Neural cell (in vitro differentiated cells): ENCODE measurements around the gene CARS2.

Experiments
- CTCF ChIP-seq: fragments of 450-650 bp; IDR thresholded peaks from 2 replicates; pipeline ENCODE4 v1.5.1; 2014; ENCODE audit warnings: antibody characterized with exemption, mild to moderate bottlenecking, moderate library complexity; ENCODE audit not compliant: poor library complexity, severe bottlenecking
- EP300 ChIP-seq: fragments of 450-650 bp; conservative IDR thresholded peaks from 2 replicates; pipeline ENCODE4 v1.6.1; 2014; ENCODE audit warnings: antibody characterized with exemption, mild to moderate bottlenecking, moderate library complexity; ENCODE audit not compliant: poor library complexity, severe bottlenecking
- EZH2 ChIP-seq: fragments of 200-600, 300-800 bp; shearing (Covaris generic), sonication (generic); IDR thresholded peaks from 2 replicates; pipeline ENCODE4 v1.6.1; 2014; ENCODE audit warnings: antibody characterized with exemption, low read length, borderline replicate concordance, mild to moderate bottlenecking; ENCODE audit not compliant: insufficient read depth, poor library complexity, severe bottlenecking
- MXI1 ChIP-seq: fragments of 450-650 bp; conservative IDR thresholded peaks from 2 replicates; pipeline ENCODE4 v1.6.1; 2014; ENCODE audit warnings: antibody characterized with exemption, mild to moderate bottlenecking; ENCODE audit not compliant: poor library complexity, severe bottlenecking
- POLR2AphosphoS5 ChIP-seq: IDR thresholded peaks from 2 replicates; pipeline ENCODE4 v1.6.1; 2012
- RAD21 ChIP-seq: fragments of 450-650 bp; conservative IDR thresholded peaks from 2 replicates; pipeline ENCODE4 v1.6.1; 2014; ENCODE audit warnings: antibody characterized with exemption, mild to moderate bottlenecking, moderate library complexity
- REST ChIP-seq: IDR thresholded peaks from 2 replicates; pipeline ENCODE4 v1.6.1; 2012; ENCODE audit warnings: borderline replicate concordance
- SMC3 ChIP-seq: fragments of 450-650 bp; conservative IDR thresholded peaks from 2 replicates; pipeline ENCODE4 v1.6.1; 2014; ENCODE audit warnings: antibody characterized with exemption, mild to moderate bottlenecking, moderate library complexity; ENCODE audit not compliant: poor library complexity
- TAF1 ChIP-seq: IDR thresholded peaks from 2 replicates; pipeline ENCODE4 v1.6.1; 2012; ENCODE audit warnings: low read depth

GRCh38 chr13:110639935-110640334 is 66.0 kb downstream of the CARS2 start:
- TF ChIP-seq POLR2AphosphoS5: no peak
- no peak for TF ChIP-seq CTCF
- no peak for TF ChIP-seq TAF1
- TF ChIP-seq EZH2: no peak
- no peak for TF ChIP-seq SMC3
- TF ChIP-seq RAD21: no peak
- no peak for TF ChIP-seq EP300
- no peak for TF ChIP-seq REST
- TF ChIP-seq MXI1: no peak
